Bronchial epithelial cell (primary cell): ENCODE measurements around the gene AHDC1. TPM values are rescaled to one million over a fixed set of nuclear protein-coding genes. Genes with fewer than 3 reads are reported as not detected.

Experiments used
- DNase-seq: peaks from one replicate; pipeline ENCODE4 v3.0.0-alpha.2; 2010; ENCODE audit warnings: low read depth
- FAIRE-seq: peaks from 2 replicates; lab custom pipeline; 2011; peaks lifted over from hg19 to GRCh38; lab: Jason Lieb, UNC
- H3K27me3 ChIP-seq: 2 replicates; pipeline ENCODE4 v1.5.1; 2011; ENCODE audit warnings: low read length; ENCODE audit not compliant: control insufficient read depth, insufficient read depth
- H3K36me3 ChIP-seq: 2 replicates; pipeline ENCODE4 v1.5.1; 2011; ENCODE audit warnings: low read length; ENCODE audit not compliant: control insufficient read depth, insufficient read depth
- H3K4me3 ChIP-seq: 2 replicates; pipeline ENCODE4 v1.5.1; 2011; ENCODE audit warnings: mild to moderate bottlenecking, low read depth, low read length, control low read depth
- CTCF ChIP-seq: IDR thresholded peaks from 2 replicates; pipeline ENCODE4 v1.5.1; 2011; ENCODE audit warnings: mild to moderate bottlenecking, moderate library complexity, low read length, control low read depth, inconsistent platforms; ENCODE audit not compliant: insufficient read depth, severe bottlenecking
- total RNA-seq: library from RNA; depleted of rRNA; stranded (reverse); fragments of >200 nt; gene quantifications from 2 replicates; pipeline ENCODE4 v1.2.1, GENCODE V29; 2014

The AHDC1 gene
- 5.0 and 14.6 TPM in 2 replicates for total RNA-seq

DNA sequence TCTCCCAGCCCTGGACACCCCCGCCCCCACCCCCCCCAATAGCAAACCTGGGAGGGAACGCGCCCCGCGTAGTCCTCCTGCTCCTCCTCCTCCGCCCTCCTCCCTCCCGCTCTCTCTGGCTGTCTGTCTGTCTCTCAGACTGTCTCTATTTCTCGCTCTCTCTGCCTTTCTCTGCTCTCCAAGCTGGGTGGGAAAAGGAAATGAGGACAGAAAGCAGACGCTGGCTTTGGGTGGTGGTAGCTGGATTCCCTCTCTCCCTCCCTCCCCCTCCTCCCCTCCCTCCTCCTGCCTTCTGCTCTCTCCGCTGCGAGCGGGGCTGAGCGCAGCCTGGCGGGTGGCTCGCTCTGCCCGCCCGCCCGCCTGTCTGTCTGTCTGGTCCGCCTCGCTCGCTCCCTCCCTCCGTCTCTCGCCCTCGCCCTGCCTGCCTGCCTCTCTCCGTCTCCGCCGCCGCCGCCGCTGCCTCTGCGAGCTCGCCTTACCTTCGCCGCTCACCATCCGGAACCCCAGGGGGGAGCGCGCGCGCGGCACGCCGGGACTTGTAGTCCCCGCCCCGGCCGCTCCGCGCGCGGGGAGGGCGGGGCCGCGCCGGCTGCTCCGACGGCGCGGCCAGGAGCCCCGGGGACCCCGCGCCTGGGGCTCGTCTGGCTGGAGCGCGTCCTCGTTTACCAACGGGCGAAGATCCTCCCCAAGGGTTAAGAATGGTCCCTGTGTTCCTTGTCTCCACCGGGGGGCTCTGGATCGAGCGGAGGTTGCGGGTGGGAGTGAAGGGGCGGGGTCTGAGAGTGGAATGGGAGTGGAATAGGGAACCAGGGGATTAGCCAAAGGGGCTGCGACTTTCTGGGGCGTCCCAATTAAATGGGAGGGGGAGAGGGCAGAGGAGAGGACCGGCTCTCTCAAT lies at the start of gene AHDC1:
TSS of gene AHDC1 (minus strand) at position 464 of the 898 bp plus-strand sequence. CDS start 52,029 bp downstream, outside the sequence.
- FAIRE-seq: no peak
- DNase-seq: peak; percentile 67

GRCh38 chr1:27652111-27652864 lies 48.3 kb upstream of the AHDC1 start:
- DNase-seq: no peak
- Histone ChIP-seq H3K27me3 (no peaks in the 10 kb centered on the region), H3K4me3 (no peak overlapping the region), H3K36me3 (no peaks in the 10 kb centered on the region)
- TF ChIP-seq CTCF: no peak
- no peak for FAIRE-seq

More for the DNA sequence above, at the start of gene AHDC1:
- no peak for TF ChIP-seq CTCF
- Histone ChIP-seq H3K4me3 (peak within 1 kb of the TSS; percentile 76), H3K36me3 (peaks cover 4% of the 10 kb centered on the region), H3K27me3 (no peaks in the 10 kb centered on the region)

DNA sequence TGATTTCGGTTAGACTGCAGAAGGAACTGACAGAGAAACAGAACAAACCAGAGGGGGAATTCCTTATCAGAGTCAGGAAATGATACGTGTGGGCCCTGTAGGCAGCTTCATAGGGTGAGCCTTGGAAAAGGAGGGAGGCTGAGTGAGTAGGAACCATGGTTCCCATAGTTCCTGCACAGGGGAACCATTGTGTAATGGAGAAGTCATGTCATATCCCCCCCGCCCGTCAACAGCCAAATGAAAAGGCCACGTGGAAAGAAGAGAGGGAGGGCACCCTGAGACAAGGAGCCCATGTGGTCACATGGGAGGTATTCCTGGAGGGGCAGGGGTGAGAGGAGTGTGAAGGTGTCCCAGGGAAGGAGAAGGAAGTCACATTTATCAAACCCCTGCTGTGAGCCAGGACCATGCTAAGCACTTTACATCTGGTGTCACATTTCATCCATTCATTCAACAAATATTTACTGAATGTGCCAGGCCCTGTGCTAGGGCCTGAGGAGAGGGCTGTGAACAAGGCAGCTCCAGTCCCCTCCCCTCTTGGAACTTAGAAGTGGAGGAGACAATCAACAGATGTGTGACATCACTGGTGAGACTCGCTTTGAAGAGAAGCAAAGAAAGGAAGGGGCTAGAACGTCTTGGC lies 46.7 kb upstream of the AHDC1 start:
- Histone ChIP-seq H3K27me3 (no peaks in the 10 kb centered on the region), H3K4me3 (no peak overlapping the region), H3K36me3 (no peaks in the 10 kb centered on the region)
- TF ChIP-seq CTCF: no peak
- DNase-seq (peak; percentile 78), FAIRE-seq (no peak)

GRCh38 chr1:27650171-27650538 lies 46.2 kb upstream of the AHDC1 start:
- H3K36me3 ChIP-seq: no peaks in the 10 kb centered on the region

DNA sequence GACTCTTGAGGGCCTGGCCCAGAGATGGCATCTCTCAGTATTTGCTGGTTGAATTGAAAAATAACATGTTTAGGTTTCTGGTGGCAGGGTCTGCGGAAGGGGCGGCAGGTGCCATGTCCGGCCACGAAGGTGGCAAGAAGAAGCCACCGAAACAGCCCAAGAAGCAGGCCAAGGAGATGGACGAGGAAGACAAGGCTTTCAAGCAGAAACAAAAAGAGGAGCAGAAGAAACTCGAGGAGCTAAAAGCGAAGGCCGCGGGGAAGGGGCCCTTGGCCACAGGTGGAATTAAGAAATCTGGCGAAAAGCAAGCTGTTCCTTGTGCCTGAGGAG lies 45.3 kb upstream of the AHDC1 start:
- no peak for DNase-seq
- Histone ChIP-seq H3K4me3 (no peak overlapping the region), H3K36me3 (no peaks in the 10 kb centered on the region), H3K27me3 (no peaks in the 10 kb centered on the region)
- FAIRE-seq: no peak
- no peak for TF ChIP-seq CTCF

More at GRCh38 chr1:27650171-27650538, 46.2 kb upstream of the AHDC1 start:
- no peak for FAIRE-seq
- Histone ChIP-seq H3K27me3 (no peaks in the 10 kb centered on the region), H3K4me3 (no peak overlapping the region)
- TF ChIP-seq CTCF: no peak
- no peak for DNase-seq
